ENCODE data around the gene CAMTA1.

CAMTA1 gene

DNA sequence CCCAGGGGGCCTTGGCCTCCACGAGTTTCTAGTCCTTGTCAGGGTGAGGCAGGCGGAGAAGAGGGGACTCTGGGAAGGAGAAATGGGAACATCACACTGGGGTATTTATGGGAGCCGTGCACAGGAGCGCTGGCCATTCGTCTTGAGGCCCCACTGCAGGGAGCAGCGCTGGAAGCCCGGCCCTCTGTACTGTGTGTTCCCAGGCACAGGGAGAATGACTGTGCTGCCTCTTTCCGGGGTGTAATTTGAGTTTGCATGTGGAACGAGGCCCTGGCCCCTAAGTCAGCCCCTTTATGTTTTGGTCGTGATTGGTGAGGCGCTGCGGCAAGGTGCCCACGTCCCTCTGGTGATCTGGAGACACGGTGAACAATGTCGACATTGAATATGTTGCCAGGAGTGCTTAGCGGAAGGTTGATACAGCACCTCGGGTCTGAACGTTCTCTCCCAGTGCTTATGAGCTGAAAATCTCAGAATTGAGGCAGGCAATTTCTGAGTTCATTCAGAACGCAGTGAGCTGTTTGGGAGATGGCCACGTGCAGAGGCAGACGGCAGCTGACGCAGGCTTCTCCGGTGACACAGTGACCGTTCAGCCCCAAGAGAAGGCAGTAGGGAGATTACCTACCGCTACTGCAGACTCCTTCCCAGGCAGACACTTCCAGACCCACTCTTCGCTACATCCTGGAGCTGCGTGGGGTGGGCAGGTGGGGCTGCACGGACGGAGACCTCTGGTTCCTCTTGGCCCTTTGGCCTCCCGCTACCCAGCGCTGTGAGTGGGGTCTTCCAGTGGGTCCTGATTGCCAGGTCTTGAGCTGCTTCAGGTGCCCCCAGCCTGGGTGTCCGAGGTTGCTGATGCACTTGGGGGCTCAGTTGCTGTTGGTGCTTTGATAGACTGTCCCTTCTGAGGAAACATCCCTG lies 265.8 kb downstream of the CAMTA1 start:
- no peak for DNase-seq

DNA sequence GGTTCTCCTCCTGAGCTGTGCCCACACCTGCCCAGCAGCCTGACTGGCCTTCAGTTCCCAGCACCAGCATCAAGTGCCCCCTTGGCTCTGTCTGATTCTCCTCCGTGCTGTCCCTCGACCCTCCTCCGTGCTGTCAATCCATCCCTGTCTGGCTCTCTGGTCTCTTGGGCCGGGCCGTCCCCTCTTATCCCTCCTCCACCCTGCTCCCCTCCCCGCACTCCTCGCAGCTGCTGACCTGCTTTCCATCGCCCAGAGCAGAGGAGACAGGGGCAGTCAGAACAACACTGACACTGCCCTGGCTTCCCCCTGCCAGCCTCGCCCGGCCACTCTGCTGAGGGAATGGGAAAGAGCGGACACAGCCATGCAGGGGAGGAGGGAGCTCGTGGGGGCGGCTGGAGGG lies 267.4 kb downstream of the CAMTA1 start:
- no peak for DNase-seq

- DNase-seq, result no peak
Measured at GRCh38 chr1:7060745-7061144, 275.5 kb downstream of the CAMTA1 start.

DNA sequence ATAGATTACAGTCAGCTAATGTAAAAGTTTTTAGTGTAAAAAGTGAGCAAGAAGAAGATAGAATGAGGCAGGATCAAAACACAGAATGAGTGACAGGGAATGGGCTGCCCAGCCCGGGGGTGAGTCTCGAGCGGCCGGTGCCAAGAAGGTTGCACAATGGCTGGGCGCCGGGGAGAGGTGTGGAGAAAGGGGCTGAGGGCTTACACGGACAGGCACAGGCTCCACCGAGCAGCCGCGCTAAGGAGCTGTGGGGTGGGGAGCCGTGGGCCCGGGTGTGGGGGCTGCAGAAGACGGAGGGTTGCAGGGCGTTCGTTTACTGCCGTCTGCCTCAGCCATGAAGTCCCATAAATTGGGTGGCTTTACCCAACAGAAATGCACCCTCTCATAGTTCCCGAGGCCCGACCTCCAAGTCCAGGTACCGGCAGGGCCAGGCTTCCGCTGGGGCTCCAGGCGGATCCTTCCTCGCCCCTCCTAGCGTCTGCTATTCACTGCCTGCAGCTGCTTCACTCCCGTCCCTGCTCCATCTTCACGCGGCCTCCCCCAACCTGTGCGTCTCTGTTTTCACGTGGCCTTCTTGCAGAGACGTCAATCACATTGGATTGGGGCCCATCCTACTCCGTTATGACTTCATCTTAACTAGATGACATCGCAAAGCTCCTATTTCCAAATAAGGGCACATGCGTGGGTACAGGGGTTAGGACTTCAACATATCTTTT lies 277.2 kb downstream of the CAMTA1 start:
- no peak for DNase-seq

- no peak for DNase-seq
Measured at GRCh38 chr1:7063981-7064380, 278.7 kb downstream of the CAMTA1 start.

- DNase-seq, result no peak
Measured at GRCh38 chr1:7068552-7068951, 283.3 kb downstream of the CAMTA1 start.

- no peak for DNase-seq
Measured at GRCh38 chr1:7069931-7070330, 284.7 kb downstream of the CAMTA1 start.

GRCh38 chr1:7070389-7071029 lies 285.3 kb downstream of the CAMTA1 start:
- DNase-seq, result peak; percentile 13

DNA sequence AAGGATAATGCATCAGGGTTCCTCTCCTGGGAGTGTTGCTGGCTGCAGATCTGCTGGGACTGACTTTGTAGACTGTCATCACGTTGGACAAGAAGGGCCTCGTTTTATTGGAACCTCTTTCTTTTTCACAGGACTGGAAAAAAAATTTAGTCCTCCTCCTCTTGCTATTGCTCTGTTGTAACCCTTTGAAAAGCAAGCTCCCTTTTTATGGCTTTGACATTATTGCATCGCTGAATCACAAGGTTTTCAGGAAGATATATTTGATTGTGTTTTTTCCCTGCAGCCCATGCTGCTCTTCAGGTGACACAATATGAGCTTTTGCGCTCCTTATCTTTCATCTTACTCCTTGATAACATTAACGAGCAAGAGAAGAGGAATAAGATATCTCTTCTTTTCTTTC lies 290.9 kb downstream of the CAMTA1 start:
- no peak for DNase-seq

- DNase-seq, result no peak
Measured at GRCh38 chr1:7076572-7076971, 291.3 kb downstream of the CAMTA1 start.

GRCh38 chr1:7077136-7077535 lies 291.9 kb downstream of the CAMTA1 start:
- DNase-seq, result no peak

- DNase-seq, result no peak
Measured at GRCh38 chr1:7077970-7078369, 292.7 kb downstream of the CAMTA1 start.

DNA sequence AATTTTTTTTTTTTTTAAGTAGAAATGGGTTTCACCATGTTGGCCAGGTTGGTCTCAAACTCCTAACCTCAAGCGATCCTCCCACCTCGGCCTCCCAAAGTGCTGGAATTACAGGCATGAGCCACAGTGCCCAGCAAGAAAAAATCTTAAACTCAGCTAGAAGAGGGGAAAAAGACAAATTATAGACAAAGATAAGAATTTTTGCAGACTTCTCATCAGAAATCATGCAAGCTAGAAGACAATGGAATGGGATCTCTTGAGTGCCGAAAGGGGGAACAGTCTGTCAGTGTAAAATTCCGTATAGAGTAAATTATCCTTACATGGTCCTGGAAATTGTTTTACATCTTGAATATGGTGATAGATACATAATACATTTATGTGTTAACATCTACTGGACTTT lies 294.4 kb downstream of the CAMTA1 start:
- no peak for DNase-seq

- DNase-seq, result no peak
Measured at GRCh38 chr1:7084232-7084894, 299.1 kb downstream of the CAMTA1 start.

DNA sequence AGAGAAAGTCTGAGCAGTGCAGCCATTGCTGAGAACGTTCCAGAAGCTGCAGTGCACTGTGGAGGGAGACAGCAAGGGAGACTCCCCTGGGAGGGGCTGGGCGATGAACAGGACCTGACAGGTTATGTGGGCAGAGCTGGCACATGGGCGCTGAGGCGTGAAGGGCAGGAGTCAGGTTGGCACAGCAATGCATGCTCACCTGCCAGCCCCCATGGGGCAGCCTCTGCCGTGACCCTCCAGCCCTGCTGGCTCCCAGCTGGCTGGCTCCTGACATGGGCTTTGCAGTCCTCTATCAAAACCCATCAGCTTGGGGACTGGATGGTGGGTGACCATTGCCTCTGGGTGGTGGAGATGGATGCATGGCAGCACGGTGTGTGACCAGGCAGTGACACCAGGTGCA lies 300.3 kb downstream of the CAMTA1 start:
- DNase-seq, result no peak

DNA sequence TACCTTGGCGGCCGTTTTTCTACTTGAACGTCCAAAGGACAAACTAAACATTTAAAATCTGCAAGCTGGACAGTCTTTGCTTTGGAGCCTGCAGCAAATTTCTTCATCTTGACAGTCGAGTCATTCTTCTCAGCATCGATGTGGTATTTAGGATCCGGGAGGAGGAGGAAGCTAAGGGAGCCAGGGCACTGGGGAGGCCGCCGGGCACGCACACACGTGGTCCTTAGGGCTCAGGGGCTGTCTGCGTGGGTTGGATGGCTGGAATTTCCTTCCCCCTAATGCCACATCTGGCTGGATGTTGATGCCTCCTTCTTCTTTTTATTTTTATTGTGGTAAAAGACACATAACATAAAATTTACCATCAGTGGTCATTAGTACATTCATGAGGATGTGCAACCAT lies 300.9 kb downstream of the CAMTA1 start:
- no peak for DNase-seq

GRCh38 chr1:7087888-7088287 lies 302.6 kb downstream of the CAMTA1 start:
- no peak for DNase-seq

- DNase-seq, result no peak
Measured at GRCh38 chr1:7089497-7089896, 304.2 kb downstream of the CAMTA1 start.

- DNase-seq, result no peak
Measured at GRCh38 chr1:7093297-7093696, 308.0 kb downstream of the CAMTA1 start.

GRCh38 chr1:7094086-7094485 lies 308.8 kb downstream of the CAMTA1 start:
- no peak for DNase-seq

DNA sequence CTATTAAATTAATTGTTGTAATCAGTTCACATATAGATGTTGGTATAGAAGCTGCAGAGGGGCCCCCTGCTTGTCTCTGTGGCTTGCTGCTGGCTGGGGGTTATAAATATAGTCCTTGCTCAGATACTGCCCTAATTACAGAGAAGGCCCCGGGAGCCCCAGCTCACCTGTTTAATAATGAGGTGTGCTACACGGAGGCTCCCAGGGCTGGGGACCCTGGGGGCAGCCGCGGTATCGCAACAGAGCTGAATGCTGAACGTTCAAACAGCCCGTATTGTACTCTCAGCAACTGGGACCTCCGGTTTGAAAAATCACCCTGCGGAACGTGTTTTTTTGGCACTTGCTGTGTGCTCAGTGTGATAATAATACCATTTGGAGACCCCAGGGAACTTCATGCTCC lies 309.3 kb downstream of the CAMTA1 start:
- DNase-seq, result no peak

DNA sequence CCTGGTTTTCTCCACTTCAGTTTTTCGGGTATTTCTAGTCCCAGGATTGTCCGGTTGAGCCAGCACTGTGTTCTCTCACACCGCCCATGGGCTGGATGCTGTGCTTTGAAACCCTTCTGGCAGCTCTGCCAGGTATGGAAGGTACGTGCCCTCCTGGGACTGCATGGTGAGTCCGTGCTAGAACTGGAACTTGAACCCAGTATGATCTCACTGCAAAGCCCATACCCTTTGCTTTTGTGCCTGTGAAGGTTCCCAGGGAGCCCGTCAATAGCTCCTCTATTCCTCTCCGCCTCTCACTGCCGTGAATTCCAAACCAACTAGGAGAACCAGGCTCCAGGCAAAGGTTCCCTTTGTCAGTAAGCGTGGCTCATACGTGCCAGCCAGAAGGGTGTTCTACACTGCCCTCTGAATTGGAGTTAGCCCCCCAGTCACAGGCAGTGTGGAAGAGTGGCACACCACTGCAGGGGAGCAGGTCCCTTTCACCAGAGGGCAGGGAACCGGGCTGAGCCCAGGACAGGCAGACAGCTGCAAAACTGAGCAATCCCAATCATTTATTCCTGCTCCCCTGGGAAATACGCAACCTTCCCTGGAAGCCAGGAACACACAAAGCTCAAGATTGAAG lies 310.2 kb downstream of the CAMTA1 start:
- no peak for DNase-seq
